Measurements from ENCODE around the gene ZNF106.

DNA sequence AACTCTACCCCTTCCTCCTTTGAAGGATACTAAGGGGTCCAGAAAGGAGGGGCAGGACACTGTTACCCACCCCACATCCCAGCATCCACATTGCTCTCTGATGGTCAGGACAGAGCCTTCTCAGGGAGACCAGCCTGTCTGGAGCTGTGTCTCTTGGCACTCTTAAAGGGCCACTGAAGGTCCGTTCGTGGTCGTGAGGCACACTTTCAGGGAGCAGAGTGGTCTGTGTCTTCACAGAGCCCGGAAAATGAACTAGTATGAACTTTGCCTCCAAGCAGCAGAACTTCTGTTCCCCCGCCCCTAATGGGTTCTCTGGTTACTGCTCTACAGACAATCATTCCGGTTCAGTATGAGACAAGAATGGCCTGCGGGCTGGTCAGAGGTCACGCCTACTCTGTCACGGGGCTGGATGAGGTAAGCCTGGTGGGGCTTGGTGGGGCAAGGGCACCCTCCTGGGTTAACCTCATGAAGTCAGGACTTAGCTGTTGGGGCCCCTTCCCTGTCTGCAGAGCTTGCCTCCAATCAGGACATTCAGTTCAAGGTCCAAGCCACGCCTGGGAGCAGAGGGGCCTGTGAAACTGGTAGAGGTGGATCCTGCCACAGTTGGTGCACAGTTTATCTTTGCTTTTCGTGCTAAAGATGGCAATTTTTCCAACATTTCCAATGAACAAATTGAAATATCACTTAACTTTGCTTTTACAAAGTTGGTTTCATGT lies 98.5 kb downstream of the ZNF106 start:
- no peak for TF ChIP-seq POLR2A (IDR thresholded peaks at IDR 0.05)
- TF ChIP-seq, protein P1, sequence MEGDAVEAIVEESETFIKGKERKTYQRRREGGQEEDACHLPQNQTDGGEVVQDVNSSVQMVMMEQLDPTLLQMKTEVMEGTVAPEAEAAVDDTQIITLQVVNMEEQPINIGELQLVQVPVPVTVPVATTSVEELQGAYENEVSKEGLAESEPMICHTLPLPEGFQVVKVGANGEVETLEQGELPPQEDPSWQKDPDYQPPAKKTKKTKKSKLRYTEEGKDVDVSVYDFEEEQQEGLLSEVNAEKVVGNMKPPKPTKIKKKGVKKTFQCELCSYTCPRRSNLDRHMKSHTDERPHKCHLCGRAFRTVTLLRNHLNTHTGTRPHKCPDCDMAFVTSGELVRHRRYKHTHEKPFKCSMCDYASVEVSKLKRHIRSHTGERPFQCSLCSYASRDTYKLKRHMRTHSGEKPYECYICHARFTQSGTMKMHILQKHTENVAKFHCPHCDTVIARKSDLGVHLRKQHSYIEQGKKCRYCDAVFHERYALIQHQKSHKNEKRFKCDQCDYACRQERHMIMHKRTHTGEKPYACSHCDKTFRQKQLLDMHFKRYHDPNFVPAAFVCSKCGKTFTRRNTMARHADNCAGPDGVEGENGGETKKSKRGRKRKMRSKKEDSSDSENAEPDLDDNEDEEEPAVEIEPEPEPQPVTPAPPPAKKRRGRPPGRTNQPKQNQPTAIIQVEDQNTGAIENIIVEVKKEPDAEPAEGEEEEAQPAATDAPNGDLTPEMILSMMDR (IDR thresholded peaks at IDR 0.05 in 4 of 5, conservative IDR thresholded peaks at IDR 0.05 in 1 of 5) = no peak
